Naive thymus-derived CD4-positive, alpha-beta T cell (primary cell): ENCODE measurements around the gene KCNK1. TPM values are rescaled to one million over a fixed set of nuclear protein-coding genes. Genes with fewer than 3 reads are reported as not detected.

Experiments
- ATAC-seq: fragments of 150-1000 bp; cut with Tn5 transposase; 2 replicates; pipeline ENCODE4 v1.10.0; 2021; ENCODE audit warnings: mild to moderate bottlenecking, moderate library complexity
- CTCF ChIA-PET: fragments of 350-600 bp; sonication (Branson Sonifier 250); formaldehyde crosslinking; loops from one replicate; lab custom pipeline; 2021; ENCODE audit warnings: antibody characterized with exemption; lab: Charles Lee
- POLR2A ChIA-PET: fragments of 350-600 bp; sonication (Branson Sonifier 250); formaldehyde crosslinking; loops from one replicate; lab custom pipeline; 2021; ENCODE audit warnings: antibody characterized with exemption, inconsistent platforms; lab: Charles Lee
- DNase-seq, 9 donors: peaks; one replicate each; pipeline versions ENCODE4 v3.0.0 to v3.0.0-alpha.2; 2020 to 2022; ENCODE audit warnings: mixed read lengths in 1 of 9
- H3K27ac ChIP-seq: one replicate; pipeline ENCODE4 v1.7.0; 2013; ENCODE audit warnings: mild to moderate bottlenecking, low read depth, low read length, moderate library complexity
- H3K27me3 ChIP-seq, 2 donors: one replicate each; pipeline ENCODE4 v1.7.0; 2013; ENCODE audit warnings: low read length in 2 of 2, mild to moderate bottlenecking in 2 of 2, moderate library complexity in 2 of 2; ENCODE audit not compliant: control insufficient read depth in 2 of 2, insufficient read depth in 2 of 2
- H3K36me3 ChIP-seq, 3 experiments: 1 replicate in 2 of 3; 2 replicates in 1 of 3; pipeline ENCODE4 v1.7.0; 2013; ENCODE audit warnings: low read length in 3 of 3, mild to moderate bottlenecking in 3 of 3, moderate library complexity in 1 of 3; ENCODE audit not compliant: insufficient read depth in 3 of 3, control insufficient read depth in 2 of 3
- H3K4me1 ChIP-seq, 2 donors: one replicate each; pipeline ENCODE4 v1.7.0; 2013; ENCODE audit warnings: low read length in 2 of 2, mild to moderate bottlenecking in 2 of 2, moderate library complexity in 1 of 2; ENCODE audit not compliant: control insufficient read depth in 2 of 2, insufficient read depth in 2 of 2
- H3K4me3 ChIP-seq: 2 replicates; pipeline ENCODE4 v1.7.0; 2013; ENCODE audit warnings: mild to moderate bottlenecking, low read length
- H3K9me3 ChIP-seq, 3 experiments: 1 replicate in 2 of 3; 2 replicates in 1 of 3; pipeline ENCODE4 v1.7.0; 2013; ENCODE audit warnings: low read length in 3 of 3; ENCODE audit not compliant: control insufficient read depth in 2 of 3
- H3K27ac Mint-ChIP-seq, 9 donors: one replicate each; pipeline ENCODE4 v1.8.0; 2020 to 2022; ENCODE audit warnings: mixed read lengths in 9 of 9, mild to moderate bottlenecking in 8 of 9, moderate library complexity in 5 of 9, inconsistent platforms in 2 of 9
- H3K27me3 Mint-ChIP-seq, 5 donors: one replicate each; pipeline ENCODE4 v1.8.0; 2021 to 2022; ENCODE audit warnings: mixed read lengths in 5 of 5, mild to moderate bottlenecking in 1 of 5
- H3K36me3 Mint-ChIP-seq, 5 donors: one replicate each; pipeline ENCODE4 v1.8.0; 2020 to 2022; ENCODE audit warnings: mixed read lengths in 5 of 5, mild to moderate bottlenecking in 3 of 5, inconsistent platforms in 1 of 5
- H3K4me1 Mint-ChIP-seq, 7 donors: one replicate each; pipeline ENCODE4 v1.8.0; 2020 to 2022; ENCODE audit warnings: mixed read lengths in 7 of 7, mild to moderate bottlenecking in 3 of 7, inconsistent platforms in 1 of 7
- H3K4me3 Mint-ChIP-seq, 10 donors: one replicate each; pipeline ENCODE4 v1.8.0; 2020 to 2022; ENCODE audit warnings: mild to moderate bottlenecking in 10 of 10, mixed read lengths in 10 of 10, moderate library complexity in 6 of 10, inconsistent platforms in 2 of 10
- H3K9me3 Mint-ChIP-seq, 11 donors: one replicate each; pipeline ENCODE4 v1.8.0; 2020 to 2022; ENCODE audit warnings: mixed read lengths in 11 of 11, mild to moderate bottlenecking in 4 of 11, inconsistent platforms in 1 of 11, moderate library complexity in 1 of 11
- intact Hi-C, 2 donors: fragments of 100-400 bp; cut with micrococcal nuclease; formaldehyde crosslinking; loops; one replicate each; pipeline ENCODE4 v1.15.1; 2023
- polyA plus RNA-seq, 2 donors: library from polyadenylated mRNA; unstranded; fragments of 300-500 nt; fragmentation: Illumina TruSeq; gene quantifications; one replicate each; pipeline ENCODE4 v1.2.3, GENCODE V29; 2021
- total RNA-seq, 6 experiments: library from RNA in 5 of 6; stranded (reverse) in 5 of 6; gene quantifications; 1 replicate in 5 of 6; 2 replicates in 1 of 6; pipeline ENCODE4 v1.2.3 and lab custom pipeline; 2021 to 2026

Gene KCNK1
- total and polyA plus RNA-seq, 7 experiments from 2014 or later: 1.1 TPM; not detected in 6

GRCh38 chr1:233673947-233674431, 60.1 kb downstream of the KCNK1 start:
- no peaks in the 10 kb centered on the region for H3K36me3 Mint-ChIP-seq
- Histone ChIP-seq H3K4me3 (no peak overlapping the region), H3K9me3 (no peaks in the 10 kb centered on the region), H3K27ac (no peak overlapping the region), H3K36me3 (no peaks in the 10 kb centered on the region), H3K27me3 (no peaks in the 10 kb centered on the region), H3K4me1 (no peaks in the 10 kb centered on the region)
- no peak for ATAC-seq
- CTCF ChIA-PET: no interaction called here
- POLR2A ChIA-PET: no interaction called here
- H3K4me1 Mint-ChIP-seq: no peaks in the 10 kb centered on the region
- H3K4me3 Mint-ChIP-seq: no peak overlapping the region
- DNase-seq: no peak
- H3K27ac Mint-ChIP-seq: no peak overlapping the region
- intact Hi-C loops: no loop called here
- peaks cover 0 to 7% (median 0%) of the 10 kb centered on the region in 11 donors for H3K9me3 Mint-ChIP-seq
- H3K27me3 Mint-ChIP-seq: peaks cover 7 to 47% (median 18%) of the 10 kb centered on the region in 5 donors

DNA sequence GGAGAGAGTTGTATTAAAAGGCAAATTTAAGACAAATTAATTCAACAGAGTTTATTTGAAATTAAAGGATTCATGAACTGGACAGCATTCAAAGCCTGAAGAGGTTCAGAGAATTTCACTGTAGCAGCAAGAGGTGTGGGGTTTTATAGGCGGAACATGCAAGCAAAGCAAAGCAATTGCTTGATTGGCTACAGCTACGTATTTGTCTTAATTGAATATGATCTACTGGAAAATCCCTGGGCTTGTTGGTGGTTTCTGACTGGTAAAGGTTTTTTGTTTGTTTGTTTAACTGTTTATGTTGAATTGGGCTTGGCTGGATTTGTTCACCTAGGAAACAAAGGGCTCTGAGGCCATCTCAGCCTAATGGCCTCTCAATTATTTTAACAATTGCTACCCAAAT, 61.5 kb downstream of the KCNK1 start:
- intact Hi-C loops: no loop called here
- Mint-ChIP-seq H3K27ac (no peak overlapping the region), H3K27me3 (peaks cover 7 to 37% (median 18%) of the 10 kb centered on the region in 5 donors), H3K4me1 (no peaks in the 10 kb centered on the region), H3K4me3 (no peak overlapping the region), H3K36me3 (no peaks in the 10 kb centered on the region), H3K9me3 (peaks cover 0 to 5% (median 0%) of the 10 kb centered on the region in 11 donors)
- Histone ChIP-seq H3K36me3 (no peaks in the 10 kb centered on the region), H3K4me3 (no peak overlapping the region), H3K27me3 (no peaks in the 10 kb centered on the region), H3K27ac (no peak overlapping the region), H3K4me1 (no peaks in the 10 kb centered on the region), H3K9me3 (no peaks in the 10 kb centered on the region)
- ChIA-PET CTCF (no interaction called here), POLR2A (no interaction called here)
- DNase-seq: no peak
- ATAC-seq: no peak

DNA sequence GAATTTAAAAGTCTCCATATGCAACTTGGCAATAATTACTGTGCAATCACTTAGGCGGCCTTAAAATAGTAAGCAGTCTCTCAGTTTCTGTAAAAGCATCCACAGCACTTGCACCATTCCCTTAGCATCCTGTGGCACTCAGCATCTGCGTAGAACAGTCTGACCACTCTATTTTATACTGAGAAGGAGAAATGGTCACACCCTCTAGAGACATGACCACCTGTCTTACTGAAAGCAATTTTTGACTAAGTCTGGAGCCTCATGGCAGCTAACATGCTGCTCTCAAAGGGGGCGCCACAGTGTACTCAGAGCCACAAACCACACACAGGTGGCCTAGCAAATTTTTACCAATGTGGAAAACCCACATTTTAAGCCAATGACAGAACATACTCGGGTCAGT, 62.0 kb downstream of the KCNK1 start:
- intact Hi-C loops: no loop called here
- Mint-ChIP-seq H3K9me3 (peaks cover 0 to 5% (median 0%) of the 10 kb centered on the region in 11 donors), H3K4me3 (no peak overlapping the region), H3K36me3 (no peaks in the 10 kb centered on the region), H3K27ac (no peak overlapping the region), H3K27me3 (peaks cover 7 to 36% (median 18%) of the 10 kb centered on the region in 5 donors), H3K4me1 (no peaks in the 10 kb centered on the region)
- no peak for DNase-seq
- Histone ChIP-seq H3K4me1 (no peaks in the 10 kb centered on the region), H3K27ac (no peak overlapping the region), H3K36me3 (no peaks in the 10 kb centered on the region), H3K9me3 (no peaks in the 10 kb centered on the region), H3K4me3 (no peak overlapping the region), H3K27me3 (no peaks in the 10 kb centered on the region)
- no peak for ATAC-seq
- POLR2A ChIA-PET: no interaction called here
- CTCF ChIA-PET: no interaction called here

DNA sequence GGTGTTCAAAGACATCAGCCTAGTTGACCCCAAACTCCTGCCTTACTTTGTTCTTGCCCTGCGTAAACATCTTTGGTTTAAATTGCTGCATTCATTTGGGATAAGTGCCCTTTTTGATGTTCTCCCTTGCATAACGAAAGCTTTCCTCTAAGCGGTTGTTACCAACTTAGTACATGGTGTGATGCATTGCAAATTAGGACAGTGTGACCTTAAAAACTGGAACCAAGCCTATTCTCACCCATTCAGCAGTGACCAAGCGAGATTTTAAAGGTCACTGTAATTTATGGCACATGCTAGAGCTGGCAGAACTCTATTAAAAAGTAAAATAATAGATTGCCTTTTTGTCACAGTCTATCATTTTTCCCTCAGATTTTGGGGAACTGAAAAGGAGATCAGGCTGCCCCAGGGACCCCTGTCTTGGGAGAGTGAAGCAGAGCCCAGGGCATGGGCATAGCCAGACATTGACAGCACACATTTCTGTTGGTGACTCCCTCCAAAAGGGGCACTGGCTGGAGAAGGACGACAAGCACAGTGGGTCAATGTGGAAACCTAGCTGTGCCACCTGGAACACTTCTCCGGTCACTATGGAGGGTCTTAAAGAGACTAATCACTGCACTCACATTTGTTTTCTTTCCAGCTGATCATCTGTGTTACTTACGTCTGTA, 63.9 kb downstream of the KCNK1 start:
- intact Hi-C loops: no loop called here
- Mint-ChIP-seq H3K9me3 (peaks cover 0 to 3% (median 0%) of the 10 kb centered on the region in 11 donors), H3K4me1 (no peaks in the 10 kb centered on the region), H3K27me3 (peaks cover 4 to 29% (median 14%) of the 10 kb centered on the region in 5 donors), H3K36me3 (no peaks in the 10 kb centered on the region), H3K27ac (no peak overlapping the region), H3K4me3 (no peak overlapping the region)
- DNase-seq (no peak), ATAC-seq (no peak)
- Histone ChIP-seq H3K27me3 (no peaks in the 10 kb centered on the region), H3K27ac (no peak overlapping the region), H3K4me1 (no peaks in the 10 kb centered on the region), H3K4me3 (no peak overlapping the region), H3K9me3 (no peaks in the 10 kb centered on the region), H3K36me3 (no peaks in the 10 kb centered on the region)
- POLR2A ChIA-PET: no interaction called here
- CTCF ChIA-PET: no interaction called here

DNA sequence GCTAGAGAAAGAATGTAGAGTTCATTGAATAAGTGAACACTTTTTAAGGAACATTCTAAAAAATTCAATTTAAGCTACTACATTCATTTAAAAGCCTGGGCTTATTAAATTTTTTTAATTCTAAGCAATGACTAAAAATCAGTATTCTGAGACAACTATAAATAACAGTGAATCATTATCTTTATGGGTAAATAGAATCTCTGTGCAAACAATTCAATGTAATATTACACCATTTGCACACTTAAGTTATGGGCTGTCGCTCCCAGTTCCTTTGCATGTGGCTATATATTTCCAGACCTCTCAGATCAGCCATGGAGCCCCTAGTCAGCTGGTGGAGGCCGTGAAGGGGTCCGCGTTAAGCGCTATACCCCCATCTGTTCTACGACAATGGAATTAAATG, 65.1 kb downstream of the KCNK1 start:
- Histone ChIP-seq H3K4me1 (no peaks in the 10 kb centered on the region), H3K4me3 (no peak overlapping the region), H3K27ac (no peak overlapping the region), H3K36me3 (no peaks in the 10 kb centered on the region), H3K27me3 (no peaks in the 10 kb centered on the region), H3K9me3 (no peaks in the 10 kb centered on the region)
- CTCF ChIA-PET: no interaction called here
- intact Hi-C loops: no loop called here
- POLR2A ChIA-PET: no interaction called here
- ATAC-seq (no peak), DNase-seq (no peak)
- H3K4me1 Mint-ChIP-seq: no peaks in the 10 kb centered on the region
- no peak overlapping the region for H3K4me3 Mint-ChIP-seq
- no peak overlapping the region for H3K27ac Mint-ChIP-seq
- H3K9me3 Mint-ChIP-seq: peaks cover 0 to 3% (median 0%) of the 10 kb centered on the region in 11 donors
- H3K36me3 Mint-ChIP-seq: no peaks in the 10 kb centered on the region
- peaks cover 2 to 23% (median 10%) of the 10 kb centered on the region in 5 donors for H3K27me3 Mint-ChIP-seq

- no peaks in the 10 kb centered on the region for H3K36me3 ChIP-seq
- ChIA-PET CTCF (no interaction called here), POLR2A (no interaction called here)
- H3K36me3 Mint-ChIP-seq: no peaks in the 10 kb centered on the region
- H3K27me3 Mint-ChIP-seq: peaks cover 0 to 18% (median 6%) of the 10 kb centered on the region in 5 donors
- no peak overlapping the region for H3K4me3 ChIP-seq
- no peaks in the 10 kb centered on the region for H3K9me3 ChIP-seq
- no peak for DNase-seq
- peaks cover 0 to 3% (median 0%) of the 10 kb centered on the region in 11 donors for H3K9me3 Mint-ChIP-seq
- ATAC-seq: no peak
- no peaks in the 10 kb centered on the region for H3K4me1 Mint-ChIP-seq
- intact Hi-C loops: no loop called here
- H3K27ac Mint-ChIP-seq: no peak overlapping the region
- no peaks in the 10 kb centered on the region for H3K4me1 ChIP-seq
- no peak overlapping the region for H3K4me3 Mint-ChIP-seq
- H3K27me3 ChIP-seq: no peaks in the 10 kb centered on the region
- H3K27ac ChIP-seq: no peak overlapping the region
Measured at GRCh38 chr1:233679591-233680373, 65.9 kb downstream of the KCNK1 start.
